ENCODE data around the gene PMS1. TPM values are rescaled to one million over a fixed set of nuclear protein-coding genes. Genes with fewer than 3 reads are reported as not detected.

The PMS1 gene
- total and polyA plus RNA-seq, 7 experiments from 2014 or later: 11.1 to 30.1 (median 18.3) TPM

DNA sequence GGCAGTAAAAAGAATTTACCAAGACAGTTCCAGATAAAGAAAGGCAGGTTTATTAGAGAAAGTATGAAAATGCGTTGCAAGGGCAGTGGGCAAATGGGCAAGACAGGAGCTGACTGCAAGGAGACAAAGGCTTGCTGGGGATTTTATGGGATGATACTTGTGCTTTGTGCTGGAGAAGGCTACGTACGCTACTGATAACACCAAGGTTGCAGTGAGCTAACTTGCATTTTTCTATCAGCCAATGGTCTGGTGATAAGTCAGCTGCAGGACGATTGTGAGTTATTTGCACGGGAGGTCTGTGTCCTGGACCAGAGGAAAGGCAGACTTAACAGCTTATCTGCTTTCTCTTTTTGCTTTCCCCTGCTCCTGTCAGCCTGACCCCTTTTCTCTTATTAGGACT lies 116.5 kb downstream of the PMS1 start:
- H3K27me3 ChIP-seq (ENCODE audit: control insufficient read depth in 2 of 2, insufficient read depth in 2 of 2, low read length in 2 of 2): no peaks in the 10 kb centered on the region
- H3K27ac ChIP-seq (ENCODE audit: low read depth, low read length): no peak overlapping the region
- Mint-ChIP-seq H3K9me3 (no peaks in the 10 kb centered on the region), H3K4me1 (no peaks in the 10 kb centered on the region), H3K36me3 (no peaks in the 10 kb centered on the region), H3K27me3 (peaks cover 0 to 30% (median 15%) of the 10 kb centered on the region in 5 donors), H3K4me3 (no peak overlapping the region), H3K27ac (no peak overlapping the region)
- H3K9me3 ChIP-seq (ENCODE audit: control insufficient read depth in 2 of 3, low read length in 3 of 3): no peaks in the 10 kb centered on the region
- CTCF ChIA-PET: interaction anchor here (0.7 kb wide), 1 partner anchor 239 kb away, joined by 3 read pairs; no protein-coding TSS in a partner anchor
- DNase-seq (no peak), ATAC-seq (no peak)
- no peaks in the 10 kb centered on the region for H3K4me1 ChIP-seq (ENCODE audit: control insufficient read depth in 2 of 2, insufficient read depth in 2 of 2, low read length in 2 of 2)
- intact Hi-C loops (cut with micrococcal nuclease): no loop called here
- H3K4me3 ChIP-seq (ENCODE audit: low read length): no peak overlapping the region
- no peaks in the 10 kb centered on the region for H3K36me3 ChIP-seq (ENCODE audit: control insufficient read depth in 2 of 3, insufficient read depth in 3 of 3, low read length in 3 of 3)
- POLR2A ChIA-PET: no interaction called here

DNA sequence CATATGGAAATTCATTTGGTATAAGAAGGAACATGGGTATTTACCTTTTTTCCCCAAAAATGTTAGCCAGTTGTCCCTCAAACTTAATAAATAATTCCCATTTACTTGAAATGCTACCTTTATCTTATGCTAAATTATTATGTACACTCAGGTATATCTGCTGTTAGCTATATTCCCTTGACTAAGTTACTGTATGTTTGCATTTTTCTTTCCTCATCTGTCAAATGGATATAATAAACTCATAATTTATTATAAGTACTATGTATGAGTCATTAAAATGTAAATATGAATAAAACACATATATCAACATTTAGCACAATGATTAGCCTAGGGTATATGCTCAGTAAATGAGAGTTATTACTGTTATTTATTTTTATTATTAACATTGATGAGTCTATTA lies 117.4 kb downstream of the PMS1 start:
- no peak overlapping the region for H3K4me3 ChIP-seq (ENCODE audit: low read length)
- no peak overlapping the region for H3K27ac ChIP-seq (ENCODE audit: low read depth, low read length)
- Mint-ChIP-seq H3K4me3 (no peak overlapping the region), H3K36me3 (no peaks in the 10 kb centered on the region), H3K4me1 (no peaks in the 10 kb centered on the region), H3K27ac (no peak overlapping the region), H3K9me3 (no peaks in the 10 kb centered on the region), H3K27me3 (peaks cover 0 to 28% (median 13%) of the 10 kb centered on the region in 5 donors)
- H3K9me3 ChIP-seq (ENCODE audit: control insufficient read depth in 2 of 3, low read length in 3 of 3): no peaks in the 10 kb centered on the region
- DNase-seq (no peak), ATAC-seq (no peak)
- H3K27me3 ChIP-seq (ENCODE audit: control insufficient read depth in 2 of 2, insufficient read depth in 2 of 2, low read length in 2 of 2): no peaks in the 10 kb centered on the region
- intact Hi-C loops (cut with micrococcal nuclease): no loop called here
- POLR2A ChIA-PET: no interaction called here
- H3K4me1 ChIP-seq (ENCODE audit: control insufficient read depth in 2 of 2, insufficient read depth in 2 of 2, low read length in 2 of 2): no peaks in the 10 kb centered on the region
- H3K36me3 ChIP-seq (ENCODE audit: control insufficient read depth in 2 of 3, insufficient read depth in 3 of 3, low read length in 3 of 3): no peaks in the 10 kb centered on the region
- CTCF ChIA-PET: no interaction called here

DNA sequence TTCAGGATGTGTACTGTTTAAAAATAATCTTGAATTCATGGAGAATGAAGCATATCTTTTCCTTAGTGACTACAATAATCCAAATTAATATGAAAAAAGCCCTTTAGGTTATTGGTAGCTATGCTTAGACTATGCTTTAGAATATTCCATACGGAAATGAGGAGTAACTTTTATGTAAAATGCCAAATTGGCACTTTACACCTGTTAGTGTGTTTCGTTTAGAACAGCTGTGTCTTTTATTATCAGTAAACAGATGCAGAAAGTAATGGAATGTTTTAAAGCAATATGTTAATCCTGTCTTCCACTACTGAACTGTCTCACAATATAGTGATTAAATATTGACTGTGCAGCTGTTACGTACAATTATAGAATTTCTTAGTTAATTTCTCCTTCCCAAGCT lies 129.6 kb downstream of the PMS1 start:
- no peak overlapping the region for H3K4me3 ChIP-seq (ENCODE audit: low read length)
- ChIA-PET CTCF (interaction anchor here (0.5 kb wide), 1 partner anchor 16 kb away, joined by 3 read pairs; no protein-coding TSS in a partner anchor), POLR2A (no interaction called here)
- no peaks in the 10 kb centered on the region for H3K4me1 ChIP-seq (ENCODE audit: control insufficient read depth in 2 of 2, insufficient read depth in 2 of 2, low read length in 2 of 2)
- ATAC-seq: no peak
- Mint-ChIP-seq H3K9me3 (peaks cover 0 to 15% (median 0%) of the 10 kb centered on the region in 11 donors), H3K27me3 (peaks cover 12 to 23% (median 20%) of the 10 kb centered on the region in 5 donors), H3K36me3 (no peaks in the 10 kb centered on the region), H3K4me1 (no peaks in the 10 kb centered on the region), H3K27ac (no peak overlapping the region), H3K4me3 (no peak overlapping the region)
- no peak for DNase-seq
- no peak overlapping the region for H3K27ac ChIP-seq (ENCODE audit: low read depth, low read length)
- intact Hi-C loops (cut with micrococcal nuclease): no loop called here
- H3K27me3 ChIP-seq (ENCODE audit: control insufficient read depth in 2 of 2, insufficient read depth in 2 of 2, low read length in 2 of 2): no peaks in the 10 kb centered on the region
- no peaks in the 10 kb centered on the region for H3K9me3 ChIP-seq (ENCODE audit: control insufficient read depth in 2 of 3, low read length in 3 of 3)
- no peaks in the 10 kb centered on the region for H3K36me3 ChIP-seq (ENCODE audit: control insufficient read depth in 2 of 3, insufficient read depth in 3 of 3, low read length in 3 of 3)

GRCh38 chr2:189916651-189917050 lies 132.4 kb downstream of the PMS1 start:
- intact Hi-C loops (cut with micrococcal nuclease): no loop called here
- no peak for ATAC-seq
- DNase-seq: no peak
- Histone ChIP-seq H3K4me3 (ENCODE audit: low read length) (no peak overlapping the region), H3K27me3 (ENCODE audit: control insufficient read depth in 2 of 2, insufficient read depth in 2 of 2, low read length in 2 of 2) (no peaks in the 10 kb centered on the region), H3K9me3 (ENCODE audit: control insufficient read depth in 2 of 3, low read length in 3 of 3) (no peaks in the 10 kb centered on the region), H3K27ac (ENCODE audit: low read depth, low read length) (no peak overlapping the region), H3K36me3 (ENCODE audit: control insufficient read depth in 2 of 3, insufficient read depth in 3 of 3, low read length in 3 of 3) (no peaks in the 10 kb centered on the region), H3K4me1 (ENCODE audit: control insufficient read depth in 2 of 2, insufficient read depth in 2 of 2, low read length in 2 of 2) (no peaks in the 10 kb centered on the region)
- Mint-ChIP-seq H3K4me3 (no peak overlapping the region), H3K36me3 (no peaks in the 10 kb centered on the region), H3K27me3 (peaks cover 17 to 33% (median 32%) of the 10 kb centered on the region in 5 donors), H3K4me1 (no peaks in the 10 kb centered on the region), H3K9me3 (peaks cover 0 to 9% (median 1%) of the 10 kb centered on the region in 11 donors), H3K27ac (no peak overlapping the region)
- ChIA-PET POLR2A (no interaction called here), CTCF (no interaction called here)

Other genes with a start within 250 kb of the PMS1 start
- 10 to 100 TPM in 4 of 5 experiments, 1 to 10 TPM in 1; 4.2 to 38.0 (median 24.4) TPM for gene SLC40A1, start 203.7 kb upstream of the PMS1 start, total RNA-seq
- gene SLC40A1, start 203.7 kb upstream of the PMS1 start, polyA plus RNA-seq: 100 to 1,000 TPM; 101 to 117 TPM
- gene ASNSD1, start 123.0 kb upstream of the PMS1 start, total RNA-seq: 10 to 100 TPM; 24.0 to 48.9 (median 40.7) TPM
- gene ASNSD1, start 123.0 kb upstream of the PMS1 start, polyA plus RNA-seq: 10 to 100 TPM; 50.6 to 69.3 TPM
- gene ANKAR, start 109.8 kb upstream of the PMS1 start, total RNA-seq: 10 to 100 TPM in 3 of 5 experiments, 1 to 10 TPM in 2; 4.3 to 17.9 (median 10.3) TPM
- gene ANKAR, start 109.8 kb upstream of the PMS1 start, polyA plus RNA-seq: 1 to 10 TPM; 3.2 to 6.9 TPM
- gene OSGEPL1, start 21.7 kb upstream of the PMS1 start, total RNA-seq: 10 to 100 TPM in 2 of 5 experiments, 1 to 10 TPM in 3; 6.8 to 24.2 (median 7.2) TPM
- 10 to 100 TPM; 16.2 to 18.2 TPM for gene OSGEPL1, start 21.7 kb upstream of the PMS1 start, polyA plus RNA-seq
- 100 to 1,000 TPM in 4 of 5 experiments, 10 to 100 TPM in 1; 80.1 to 208 (median 142) TPM for gene ORMDL1, start 111 bp upstream of the PMS1 start, total RNA-seq
- gene ORMDL1, start 111 bp upstream of the PMS1 start, polyA plus RNA-seq: 10 to 100 TPM; 70.5 to 85.1 TPM